GM10266 (cell line): Measurements from ENCODE around the gene ACOXL.

Experiments
- DNase-seq: peaks from one replicate; pipeline ENCODE4 v3.0.0; 2012; ENCODE audit errors: extremely low spot score
- CTCF ChIP-seq: IDR thresholded peaks from 2 replicates; pipeline ENCODE4 v1.5.1; 2012; ENCODE audit warnings: mild to moderate bottlenecking, low read depth; ENCODE audit not compliant: control insufficient read depth, insufficient read depth; ENCODE audit errors: missing control alignments

ACOXL gene

GRCh38 chr2:110759411-110759810, 27.0 kb downstream of the ACOXL start:
- TF ChIP-seq CTCF: no peak

GRCh38 chr2:110764931-110765330, 32.6 kb downstream of the ACOXL start:
- DNase-seq: no peak
- no peak for TF ChIP-seq CTCF

More at GRCh38 chr2:110759411-110759810, 27.0 kb downstream of the ACOXL start:
- no peak for DNase-seq

- DNase-seq: no peak
- TF ChIP-seq CTCF: no peak
Observed at GRCh38 chr2:110766291-110766690, 33.9 kb downstream of the ACOXL start.

GRCh38 chr2:110768591-110768990, 36.2 kb downstream of the ACOXL start:
- no peak for TF ChIP-seq CTCF
- no peak for DNase-seq

- TF ChIP-seq CTCF: no peak
- DNase-seq: no peak
Observed at GRCh38 chr2:110770404-110770958, 38.1 kb downstream of the ACOXL start.

GRCh38 chr2:110770959-110771431, 38.6 kb downstream of the ACOXL start:
- no peak for TF ChIP-seq CTCF
- DNase-seq: no peak

GRCh38 chr2:110771547-110772382, 39.4 kb downstream of the ACOXL start:
- TF ChIP-seq CTCF: no peak
- DNase-seq: no peak
